HepG2 (cell line): ENCODE results near the gene UVSSA. TPM values are rescaled to one million over a fixed set of nuclear protein-coding genes. Genes with fewer than 3 reads are reported as not detected.
A peak's percentile ranks its signal among the peaks of the same experiment; 100 is the strongest.

Experiments
- CEBPG ChIP-seq: IDR thresholded peaks from 2 replicates; pipeline ENCODE4 v1.6.1; 2016
- FUBP1 ChIP-seq: sonication (generic); formaldehyde crosslinking; IDR thresholded peaks from 2 replicates; pipeline ENCODE4 v1.5.1; 2020; ENCODE audit warnings: missing genetic modification reagents, mild to moderate bottlenecking, borderline replicate concordance
- POLR2A ChIP-seq, 2 experiments: IDR thresholded peaks; 2 replicates each; pipeline ENCODE4 v1.6.1; 2011; ENCODE audit warnings: low read depth in 2 of 2, low read length in 2 of 2, mild to moderate bottlenecking in 1 of 2, moderate library complexity in 1 of 2; ENCODE audit not compliant: insufficient read depth in 1 of 2
- PRMT3 ChIP-seq: sonication (generic); formaldehyde crosslinking; IDR thresholded peaks from 2 replicates; pipeline ENCODE4 v1.8.1; 2022; ENCODE audit warnings: low read depth, mild to moderate bottlenecking, moderate library complexity, missing genetic modification reagents, borderline replicate concordance
- TAF15 ChIP-seq: fragments of 200-400 bp; formaldehyde crosslinking; IDR thresholded peaks from one replicate; pipeline ENCODE4 v1.6.1; 2018; ENCODE audit warnings: mild to moderate bottlenecking, low read depth, low read length; ENCODE audit not compliant: poor library complexity, severe bottlenecking
- TBP ChIP-seq: sonication (generic); formaldehyde crosslinking; IDR thresholded peaks from 2 replicates; pipeline ENCODE4 v1.5.0; 2020; ENCODE audit warnings: missing genetic modification reagents
- TEAD3 ChIP-seq: optimal IDR thresholded peaks from 2 replicates; pipeline ENCODE3; 2016; ENCODE audit warnings: borderline replicate concordance
- TP53 ChIP-seq: sonication (generic); formaldehyde crosslinking; conservative IDR thresholded peaks from 2 replicates; pipeline ENCODE4 v1.4.0; 2020; ENCODE audit warnings: missing genetic modification reagents
- ZBTB4 ChIP-seq: sonication (generic); formaldehyde crosslinking; IDR thresholded peaks from 2 replicates; pipeline ENCODE4 v1.4.0; 2020; ENCODE audit warnings: missing genetic modification reagents, mild to moderate bottlenecking, borderline replicate concordance
- ZBTB44 ChIP-seq: sonication (generic); formaldehyde crosslinking; IDR thresholded peaks from 2 replicates; pipeline ENCODE4 v1.4.0; 2020; ENCODE audit warnings: missing genetic modification reagents
- ZC3H13 ChIP-seq: sonication (generic); formaldehyde crosslinking; IDR thresholded peaks from 2 replicates; pipeline ENCODE4 v1.8.1; 2023; ENCODE audit warnings: mild to moderate bottlenecking, missing genetic modification reagents, moderate library complexity
- ZFP1 ChIP-seq: IDR thresholded peaks from 2 replicates; pipeline ENCODE4 v1.6.1; 2016
- ZNF235 ChIP-seq: sonication (generic); formaldehyde crosslinking; IDR thresholded peaks from 2 replicates; pipeline ENCODE4 v1.8.1; 2023; ENCODE audit warnings: mild to moderate bottlenecking, missing genetic modification reagents, borderline replicate concordance
- ZNF30 ChIP-seq: sonication (generic); formaldehyde crosslinking; IDR thresholded peaks from 2 replicates; pipeline ENCODE4 v1.5.0; 2020; ENCODE audit warnings: mild to moderate bottlenecking, missing genetic modification reagents
- ZNF768 ChIP-seq: sonication (generic); formaldehyde crosslinking; IDR thresholded peaks from 2 replicates; pipeline ENCODE4 v1.4.0; 2020; ENCODE audit warnings: missing genetic modification reagents
- ZNF790 ChIP-seq: sonication (generic); formaldehyde crosslinking; IDR thresholded peaks from 2 replicates; pipeline ENCODE4 v1.8.0; 2022; ENCODE audit warnings: missing genetic modification reagents, mild to moderate bottlenecking, borderline replicate concordance
- polyA plus RNA-seq, 8 experiments: library from polyadenylated mRNA; depleted of rRNA in 3 of 8; stranded (reverse) in 7 of 8; unstranded in 1 of 8; fragments of >200 nt; fragmentation: Illumina TruSeq in 4 of 8; extraction: Trizol in 4 of 8; gene quantifications; 2 replicates each; pipeline versions ENCODE4 v1.2.1 to v1.2.3, GENCODE V29; 2011 to 2016; ENCODE audit warnings: low read depth in 4 of 8, missing spikeins in 1 of 8, mixed read lengths in 1 of 8; ENCODE audit not compliant: insufficient read depth in 1 of 8
- total RNA-seq, 5 experiments: library from RNA; depleted of rRNA; stranded (reverse); fragments of >200 nt; fragmentation: Illumina TruSeq; extraction: Trizol; gene quantifications; 2 replicates each; pipeline ENCODE4 v1.2.3, GENCODE V29; 2016; ENCODE audit warnings: low read depth in 1 of 5
- TF ChIP-seq, protein P1 (sequence below): sonication (generic); formaldehyde crosslinking; IDR thresholded peaks from 2 replicates; pipeline ENCODE4 v1.8.1; 2023; ENCODE audit warnings: missing genetic modification reagents, inconsistent platforms, borderline replicate concordance
- TF ChIP-seq, protein P2 (sequence below): sonication (generic); formaldehyde crosslinking; IDR thresholded peaks from 2 replicates; pipeline ENCODE4 v1.4.0; 2020; ENCODE audit warnings: mild to moderate bottlenecking, missing genetic modification reagents
- TF ChIP-seq, protein P3 (sequence below): sonication (generic); formaldehyde crosslinking; IDR thresholded peaks from 2 replicates; pipeline ENCODE4 v1.5.0; 2020; ENCODE audit warnings: missing genetic modification reagents

The UVSSA gene
- total and polyA plus RNA-seq, 2 of the 13 experiments (the other 11 are each of a cell fraction or from before 2014, with no cell fraction given) = 4.6 to 8.4 TPM

DNA sequence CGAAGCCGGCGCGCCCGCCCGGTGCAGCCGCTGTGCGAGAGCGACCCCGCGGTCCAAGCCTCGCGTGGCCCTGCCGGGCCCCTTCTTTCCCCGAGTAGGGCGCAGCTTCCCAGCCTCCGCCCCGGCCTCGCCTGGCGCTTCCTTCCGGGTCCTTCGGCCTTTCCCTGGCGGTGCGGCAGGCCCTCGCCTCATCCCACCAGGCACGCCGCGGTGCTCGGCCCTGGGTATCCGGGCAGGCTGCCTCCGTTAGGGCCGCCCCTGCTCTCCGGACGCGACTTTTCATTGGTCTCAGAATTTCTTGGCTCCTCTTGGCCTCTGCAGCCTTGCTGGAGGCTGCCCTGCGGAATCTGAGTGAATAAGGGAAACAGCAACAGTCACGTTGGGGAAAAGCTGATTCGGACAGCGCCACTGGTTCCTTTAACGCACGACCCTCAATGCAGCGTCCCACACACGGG lies 429 bp downstream of the UVSSA start (continued):
- TF ChIP-seq, protein P1, sequence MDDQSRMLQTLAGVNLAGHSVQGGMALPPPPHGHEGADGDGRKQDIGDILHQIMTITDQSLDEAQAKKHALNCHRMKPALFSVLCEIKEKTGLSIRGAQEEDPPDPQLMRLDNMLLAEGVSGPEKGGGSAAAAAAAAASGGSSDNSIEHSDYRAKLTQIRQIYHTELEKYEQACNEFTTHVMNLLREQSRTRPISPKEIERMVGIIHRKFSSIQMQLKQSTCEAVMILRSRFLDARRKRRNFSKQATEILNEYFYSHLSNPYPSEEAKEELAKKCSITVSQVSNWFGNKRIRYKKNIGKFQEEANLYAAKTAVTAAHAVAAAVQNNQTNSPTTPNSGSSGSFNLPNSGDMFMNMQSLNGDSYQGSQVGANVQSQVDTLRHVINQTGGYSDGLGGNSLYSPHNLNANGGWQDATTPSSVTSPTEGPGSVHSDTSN = no peak
- TF ChIP-seq ZBTB4 (CRISPR knock-in tag) (no peak), FUBP1 (CRISPR knock-in tag) (no peak), TAF15 (no peak), ZC3H13 (CRISPR knock-in tag) (no peak), TEAD3 (no peak), ZNF768 (CRISPR knock-in tag) (peak; percentile 69; the same call in 1 of the 2 replicates), POLR2A (IDR thresholded peaks at IDR 0.05; ENCODE audit: insufficient read depth in 1 of 2, low read depth in 2 of 2, low read length in 2 of 2) (peak in 1 of 2 experiments; percentile 46; a peak in 1 of 4 replicates), TBP (no peak), CEBPG (CRISPR knock-in tag) (no peak), TP53 (CRISPR knock-in tag) (no peak), PRMT3 (CRISPR knock-in tag) (no peak), ZNF30 (CRISPR knock-in tag) (no peak), ZFP1 (CRISPR knock-in tag) (no peak), ZBTB44 (CRISPR knock-in tag) (peak; percentile 13; the same call in 1 of the 2 replicates), ZNF235 (CRISPR knock-in tag) (no peak), ZNF790 (CRISPR knock-in tag) (0 out of 2 replicates have a peak, but pooled peaks have one; percentile 69)
- TF ChIP-seq, protein P2, sequence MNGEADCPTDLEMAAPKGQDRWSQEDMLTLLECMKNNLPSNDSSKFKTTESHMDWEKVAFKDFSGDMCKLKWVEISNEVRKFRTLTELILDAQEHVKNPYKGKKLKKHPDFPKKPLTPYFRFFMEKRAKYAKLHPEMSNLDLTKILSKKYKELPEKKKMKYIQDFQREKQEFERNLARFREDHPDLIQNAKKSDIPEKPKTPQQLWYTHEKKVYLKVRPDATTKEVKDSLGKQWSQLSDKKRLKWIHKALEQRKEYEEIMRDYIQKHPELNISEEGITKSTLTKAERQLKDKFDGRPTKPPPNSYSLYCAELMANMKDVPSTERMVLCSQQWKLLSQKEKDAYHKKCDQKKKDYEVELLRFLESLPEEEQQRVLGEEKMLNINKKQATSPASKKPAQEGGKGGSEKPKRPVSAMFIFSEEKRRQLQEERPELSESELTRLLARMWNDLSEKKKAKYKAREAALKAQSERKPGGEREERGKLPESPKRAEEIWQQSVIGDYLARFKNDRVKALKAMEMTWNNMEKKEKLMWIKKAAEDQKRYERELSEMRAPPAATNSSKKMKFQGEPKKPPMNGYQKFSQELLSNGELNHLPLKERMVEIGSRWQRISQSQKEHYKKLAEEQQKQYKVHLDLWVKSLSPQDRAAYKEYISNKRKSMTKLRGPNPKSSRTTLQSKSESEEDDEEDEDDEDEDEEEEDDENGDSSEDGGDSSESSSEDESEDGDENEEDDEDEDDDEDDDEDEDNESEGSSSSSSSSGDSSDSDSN (CRISPR knock-in tag) = peak; percentile 96
- TF ChIP-seq, protein P3, sequence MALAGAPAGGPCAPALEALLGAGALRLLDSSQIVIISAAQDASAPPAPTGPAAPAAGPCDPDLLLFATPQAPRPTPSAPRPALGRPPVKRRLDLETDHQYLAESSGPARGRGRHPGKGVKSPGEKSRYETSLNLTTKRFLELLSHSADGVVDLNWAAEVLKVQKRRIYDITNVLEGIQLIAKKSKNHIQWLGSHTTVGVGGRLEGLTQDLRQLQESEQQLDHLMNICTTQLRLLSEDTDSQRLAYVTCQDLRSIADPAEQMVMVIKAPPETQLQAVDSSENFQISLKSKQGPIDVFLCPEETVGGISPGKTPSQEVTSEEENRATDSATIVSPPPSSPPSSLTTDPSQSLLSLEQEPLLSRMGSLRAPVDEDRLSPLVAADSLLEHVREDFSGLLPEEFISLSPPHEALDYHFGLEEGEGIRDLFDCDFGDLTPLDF (CRISPR knock-in tag) = no peak
